Fibroblast of villous mesenchyme (primary cell): Measurements from ENCODE around the gene KIRREL3. TPM values are rescaled to one million over a fixed set of nuclear protein-coding genes. Genes with fewer than 3 reads are reported as not detected.

ENCODE experiments used
- DNase-seq: peaks from one replicate; pipeline ENCODE4 v3.0.0-alpha.2; 2010; ENCODE audit warnings: low read depth
- H3K4me3 ChIP-seq: 2 replicates; pipeline ENCODE4 v1.5.1; 2011; ENCODE audit warnings: low read depth, mild to moderate bottlenecking, low read length
- total RNA-seq: library from RNA; depleted of rRNA; stranded (reverse); fragments of >200 nt; gene quantifications from 2 replicates; pipeline ENCODE4 v1.2.3, GENCODE V29; 2012
- TF ChIP-seq, protein P1 (sequence below): IDR thresholded peaks from 2 replicates; pipeline ENCODE4 v1.5.1; 2012; ENCODE audit warnings: low read depth, mild to moderate bottlenecking, low read length; ENCODE audit not compliant: insufficient read depth

Gene KIRREL3
- total RNA-seq, 1 donor, result 9.9 TPM

DNA sequence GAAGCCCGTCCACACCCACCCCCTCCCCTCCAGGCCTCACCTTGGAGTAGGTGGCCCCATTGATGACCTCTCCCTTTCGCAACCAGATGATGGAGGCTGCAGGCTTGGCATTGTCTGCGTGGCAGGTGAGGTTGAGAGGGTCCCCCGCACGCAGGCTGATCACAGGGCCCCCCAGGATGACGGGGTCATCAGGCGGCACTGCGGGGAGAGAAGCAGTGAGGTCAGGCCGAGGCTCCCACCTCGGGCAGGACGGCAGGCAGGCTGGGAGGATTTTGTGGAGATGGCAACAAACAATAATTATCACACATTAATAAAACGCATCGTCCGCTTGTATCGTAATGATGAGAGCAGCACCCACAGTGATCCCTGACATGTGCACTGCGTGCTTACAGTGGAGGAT, 527.3 kb downstream of the KIRREL3 start:
- TF ChIP-seq, protein P1, sequence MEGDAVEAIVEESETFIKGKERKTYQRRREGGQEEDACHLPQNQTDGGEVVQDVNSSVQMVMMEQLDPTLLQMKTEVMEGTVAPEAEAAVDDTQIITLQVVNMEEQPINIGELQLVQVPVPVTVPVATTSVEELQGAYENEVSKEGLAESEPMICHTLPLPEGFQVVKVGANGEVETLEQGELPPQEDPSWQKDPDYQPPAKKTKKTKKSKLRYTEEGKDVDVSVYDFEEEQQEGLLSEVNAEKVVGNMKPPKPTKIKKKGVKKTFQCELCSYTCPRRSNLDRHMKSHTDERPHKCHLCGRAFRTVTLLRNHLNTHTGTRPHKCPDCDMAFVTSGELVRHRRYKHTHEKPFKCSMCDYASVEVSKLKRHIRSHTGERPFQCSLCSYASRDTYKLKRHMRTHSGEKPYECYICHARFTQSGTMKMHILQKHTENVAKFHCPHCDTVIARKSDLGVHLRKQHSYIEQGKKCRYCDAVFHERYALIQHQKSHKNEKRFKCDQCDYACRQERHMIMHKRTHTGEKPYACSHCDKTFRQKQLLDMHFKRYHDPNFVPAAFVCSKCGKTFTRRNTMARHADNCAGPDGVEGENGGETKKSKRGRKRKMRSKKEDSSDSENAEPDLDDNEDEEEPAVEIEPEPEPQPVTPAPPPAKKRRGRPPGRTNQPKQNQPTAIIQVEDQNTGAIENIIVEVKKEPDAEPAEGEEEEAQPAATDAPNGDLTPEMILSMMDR, result no peak
- no peak overlapping the region for H3K4me3 ChIP-seq
- no peak for DNase-seq

DNA sequence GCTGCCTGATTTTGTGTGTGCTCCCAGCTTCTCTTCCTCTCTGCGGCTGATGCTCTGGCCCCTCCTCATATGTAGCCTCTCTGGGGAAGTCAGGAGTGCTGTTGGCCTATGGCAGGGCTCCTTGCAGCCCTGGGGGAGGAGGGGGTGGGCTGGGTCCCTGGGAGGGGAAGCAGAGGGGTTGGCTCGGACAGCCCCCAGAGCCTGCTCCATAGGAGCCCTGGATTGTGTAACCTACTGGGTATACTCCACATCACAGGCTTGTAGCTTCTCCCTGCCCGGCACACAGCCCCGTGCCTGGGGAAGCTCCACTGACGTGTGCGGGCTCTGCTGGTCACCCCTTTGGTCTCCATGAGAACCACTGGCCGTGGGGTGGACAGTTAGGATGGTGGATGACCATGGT, 531.3 kb downstream of the KIRREL3 start:
- DNase-seq, result no peak
- TF ChIP-seq, protein P1, result no peak
- H3K4me3 ChIP-seq, result no peak overlapping the region

DNA sequence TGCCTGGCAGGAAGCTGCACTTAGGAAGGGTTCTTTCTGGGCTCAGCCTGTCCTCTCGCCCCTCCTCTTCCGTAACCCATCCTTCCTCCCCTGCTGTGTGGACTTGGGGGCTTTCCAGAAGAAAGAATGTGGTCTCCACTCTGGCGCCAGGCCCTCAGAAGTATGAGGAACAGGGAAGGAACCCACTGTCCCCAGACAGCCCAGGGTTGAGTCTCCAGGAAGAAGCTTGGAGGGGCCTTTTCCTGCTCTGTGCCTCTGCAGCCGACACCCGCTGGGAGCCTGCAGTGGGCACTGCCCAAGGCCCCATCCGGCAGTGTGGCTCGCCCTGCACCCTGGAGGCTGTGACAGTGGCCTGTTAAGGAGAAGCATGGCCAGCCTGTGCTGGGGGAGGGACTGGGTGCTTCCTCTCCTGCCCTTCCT, 532.5 kb downstream of the KIRREL3 start:
- TF ChIP-seq, protein P1, result no peak
- no peak overlapping the region for H3K4me3 ChIP-seq
- no peak for DNase-seq

DNA sequence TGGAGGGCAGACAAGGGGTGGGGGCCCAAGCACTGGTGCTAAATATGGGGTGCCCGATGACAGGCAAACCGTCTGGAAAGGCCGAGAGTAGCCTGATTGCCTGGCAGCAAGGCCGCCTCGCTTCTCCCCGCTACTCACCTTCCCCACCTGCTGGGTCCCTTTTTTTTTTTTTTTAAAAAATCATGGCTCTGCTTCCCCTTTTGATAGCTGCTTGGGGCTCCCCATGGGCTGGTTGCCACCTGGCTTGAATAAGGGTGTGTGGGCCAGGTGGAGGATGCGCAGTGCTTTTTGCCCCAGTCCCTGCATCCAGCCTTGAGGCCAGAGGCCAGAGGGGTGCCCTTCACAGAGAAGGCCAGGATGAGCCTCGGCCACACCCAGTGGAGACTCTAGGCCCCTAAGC, 533.1 kb downstream of the KIRREL3 start:
- no peak for DNase-seq
- no peak overlapping the region for H3K4me3 ChIP-seq
- TF ChIP-seq, protein P1, result no peak

DNA sequence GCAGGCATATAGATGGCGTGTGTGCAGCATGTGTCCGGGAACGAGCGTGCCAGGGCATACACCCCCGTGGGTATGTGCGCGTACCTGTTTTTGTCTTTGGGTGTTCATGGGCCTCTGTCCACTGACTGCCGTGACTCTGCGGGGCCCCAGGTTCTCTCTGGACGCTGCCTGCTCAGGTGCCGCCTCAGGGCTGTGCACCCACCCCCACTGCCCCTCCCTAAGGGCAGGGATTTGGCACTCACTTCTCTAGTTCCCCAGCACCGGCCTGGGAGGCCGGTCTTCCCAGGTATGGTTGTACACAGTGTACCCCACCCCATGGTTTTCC, 533.6 kb downstream of the KIRREL3 start:
- DNase-seq, result no peak
- H3K4me3 ChIP-seq, result no peak overlapping the region
- TF ChIP-seq, protein P1, result no peak

DNA sequence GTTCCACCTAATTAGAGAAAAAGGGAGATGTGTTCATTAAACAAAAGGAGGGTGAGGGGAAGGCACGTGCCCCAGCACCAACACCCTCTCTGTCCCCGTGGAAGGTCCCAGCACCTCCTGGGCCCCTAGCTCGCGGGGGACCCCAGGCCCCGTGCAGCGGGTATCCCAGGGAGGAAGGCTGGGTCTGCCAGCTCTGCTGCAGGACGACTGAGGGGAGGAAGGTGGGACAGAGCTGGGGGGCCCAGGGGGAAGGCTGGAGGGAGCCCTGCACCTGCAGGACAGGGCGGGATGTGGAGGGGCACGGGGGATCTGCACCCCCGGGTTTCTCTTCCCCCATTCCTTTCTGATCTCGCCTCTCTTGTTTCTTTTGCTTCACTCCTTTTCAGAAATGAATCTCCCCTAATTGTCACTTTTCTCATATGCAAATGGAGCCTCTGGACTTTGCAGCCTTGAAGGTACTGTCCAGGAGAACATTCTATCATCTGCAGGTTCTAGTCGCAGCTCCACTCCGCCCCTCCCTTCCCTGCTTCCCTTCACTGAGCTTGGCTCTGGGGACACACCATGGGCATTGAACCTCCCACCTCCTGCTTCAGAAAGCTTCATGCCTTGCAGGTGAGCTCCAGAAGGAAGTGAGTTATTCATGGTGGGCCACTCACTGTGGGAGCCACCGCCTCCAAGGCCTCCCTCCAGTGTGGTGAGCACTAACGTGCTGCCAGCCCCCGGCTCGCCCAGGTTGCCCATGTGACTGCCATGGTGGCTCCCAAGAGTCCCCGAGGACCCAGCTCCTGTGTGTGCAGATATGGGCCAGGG, 534.1 kb downstream of the KIRREL3 start:
- no peak overlapping the region for H3K4me3 ChIP-seq
- TF ChIP-seq, protein P1, result no peak
- no peak for DNase-seq
